GM19455 (cell line): ENCODE data around the gene STK32C.

Source experiments
- ATAC-seq: cut with Tn5 transposase; IDR thresholded peaks from one replicate; pipeline ENCODE4 v1.9.1; 2021; ENCODE audit not compliant: unreplicated experiment

Gene STK32C

GRCh38 chr10:132174237-132174636 lies 133.5 kb downstream of the STK32C start:
- no peak for ATAC-seq

- ATAC-seq: no peak
Measured at GRCh38 chr10:132173185-132173584, 134.6 kb downstream of the STK32C start.

GRCh38 chr10:132172091-132173066 lies 135.4 kb downstream of the STK32C start:
- no peak for ATAC-seq

GRCh38 chr10:132170561-132171361 lies 137.0 kb downstream of the STK32C start:
- ATAC-seq: no peak

GRCh38 chr10:132169766-132170560 lies 137.8 kb downstream of the STK32C start:
- ATAC-seq: no peak

- no peak for ATAC-seq
Measured at GRCh38 chr10:132169031-132169765, 138.6 kb downstream of the STK32C start.

- no peak for ATAC-seq
Measured at GRCh38 chr10:132168571-132169030, 139.1 kb downstream of the STK32C start.

- no peak for ATAC-seq
Measured at GRCh38 chr10:132167976-132168375, 139.8 kb downstream of the STK32C start.

GRCh38 chr10:132167041-132167674 lies 140.6 kb downstream of the STK32C start:
- ATAC-seq: no peak

GRCh38 chr10:132166216-132166950 lies 141.4 kb downstream of the STK32C start:
- no peak for ATAC-seq

- no peak for ATAC-seq
Measured at GRCh38 chr10:132165416-132165980, 142.3 kb downstream of the STK32C start.

GRCh38 chr10:132164761-132165278 lies 142.9 kb downstream of the STK32C start:
- ATAC-seq: no peak

GRCh38 chr10:132163826-132164515 lies 143.8 kb downstream of the STK32C start:
- ATAC-seq: no peak

GRCh38 chr10:132163278-132163765 lies 144.4 kb downstream of the STK32C start:
- ATAC-seq: peak; percentile 63

- no peak for ATAC-seq
Measured at GRCh38 chr10:132162590-132163277, 145.0 kb downstream of the STK32C start.

GRCh38 chr10:132162021-132162531 lies 145.7 kb downstream of the STK32C start:
- ATAC-seq: no peak
